Activated CD4-positive, alpha-beta T cell treated with anti-CD3 and anti-CD28 coated beads for 36 hours (primary cell): ENCODE data around the gene CPLX3. TPM values are rescaled to one million over a fixed set of nuclear protein-coding genes. Genes with fewer than 3 reads are reported as not detected.

Experiments used
- ATAC-seq: fragments of 200-7000 bp; cut with Tn5 transposase; one replicate; pipeline ENCODE4 v1.10.0; 2021; ENCODE audit warnings: mild to moderate bottlenecking, moderate library complexity
- CTCF ChIA-PET: fragments of 350-600 bp; sonication (Branson Sonifier 250); formaldehyde crosslinking; loops from one replicate; lab custom pipeline; 2021; ENCODE audit warnings: antibody characterized with exemption; lab: Charles Lee
- POLR2A ChIA-PET: fragments of 350-600 bp; sonication (Branson Sonifier 250); formaldehyde crosslinking; loops from one replicate; lab custom pipeline; 2021; ENCODE audit warnings: antibody characterized with exemption, inconsistent platforms; lab: Charles Lee
- DNase-seq: peaks from one replicate; pipeline ENCODE4 v3.0.0-alpha.2; 2020
- H3K27ac Mint-ChIP-seq: one replicate; pipeline ENCODE4 v1.8.0; 2021; ENCODE audit warnings: mixed read lengths
- H3K27me3 Mint-ChIP-seq: one replicate; pipeline ENCODE4 v1.8.0; 2021; ENCODE audit warnings: mixed read lengths
- H3K36me3 Mint-ChIP-seq: one replicate; pipeline ENCODE4 v1.8.0; 2021; ENCODE audit warnings: low read depth, mixed read lengths
- H3K4me1 Mint-ChIP-seq: one replicate; pipeline ENCODE4 v1.8.0; 2021; ENCODE audit warnings: mixed read lengths
- H3K4me3 Mint-ChIP-seq: one replicate; pipeline ENCODE4 v1.8.0; 2021; ENCODE audit warnings: mild to moderate bottlenecking, moderate library complexity, mixed read lengths
- H3K9me3 Mint-ChIP-seq: one replicate; pipeline ENCODE4 v1.8.0; 2021; ENCODE audit warnings: low read depth, mixed read lengths
- intact Hi-C, 2 experiments: fragments of 100-400 bp; cut with DNase I in 1 of 2; cut with micrococcal nuclease in 1 of 2; formaldehyde crosslinking; loops; one replicate each; pipeline versions ENCODE4 v1.14.2 to v1.15.1; 2022 to 2024; cut with DNase I, micrococcal nuclease
- total RNA-seq, 2 experiments: library from RNA; stranded (reverse); gene quantifications; one replicate each; pipeline ENCODE4 v1.2.3, GENCODE V29; 2021

CPLX3 gene, protein sequence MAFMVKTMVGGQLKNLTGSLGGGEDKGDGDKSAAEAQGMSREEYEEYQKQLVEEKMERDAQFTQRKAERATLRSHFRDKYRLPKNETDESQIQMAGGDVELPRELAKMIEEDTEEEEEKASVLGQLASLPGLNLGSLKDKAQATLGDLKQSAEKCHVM
- under 1 TPM in 1 of 2 experiments, not detected in 1; 0.11 TPM for total RNA-seq

DNA sequence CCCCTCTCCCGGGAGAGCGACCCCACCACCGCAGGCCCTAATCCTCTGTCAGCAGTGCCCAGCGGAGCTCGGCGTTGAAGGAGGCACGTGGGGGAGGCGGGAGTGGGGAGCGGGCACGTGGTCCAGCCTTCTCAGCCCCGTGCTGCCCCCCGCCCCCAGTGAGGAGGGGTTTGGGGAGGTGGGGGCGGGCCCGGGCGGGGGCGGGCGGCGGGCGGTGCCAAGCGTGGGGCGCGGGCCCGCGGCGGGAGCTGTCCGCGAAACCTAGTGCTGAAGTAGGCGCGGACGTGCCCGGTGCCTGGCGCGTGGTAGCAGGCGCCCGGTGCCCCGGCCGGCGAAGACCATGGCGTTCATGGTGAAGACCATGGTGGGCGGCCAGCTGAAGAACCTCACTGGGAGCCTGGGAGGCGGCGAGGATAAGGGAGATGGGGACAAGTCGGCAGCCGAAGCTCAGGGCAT lies at the start of gene CPLX3:
CPLX3 (plus strand) TSS at position 264 of the 456 bp plus-strand sequence; CDS start at position 341, 77 bp downstream.
- Mint-ChIP-seq H3K27ac (no peak within 1 kb of the TSS), H3K27me3 (peaks cover 22% of the 10 kb centered on the region), H3K4me1 (peaks cover 13% of the 10 kb centered on the region), H3K9me3 (no peaks in the 10 kb centered on the region), H3K36me3 (no peaks in the 10 kb centered on the region), H3K4me3 (no peak within 1 kb of the TSS)
- intact Hi-C loops = loop anchor here in 1 of 2 experiments (2.0 kb wide), 1 partner anchor 168 kb away; the partner anchor contains the start of gene SCAMP5
- CTCF ChIA-PET = interaction anchor here (0.9 to 1.9 kb wide), 4 partner anchors 9 to 76 kb away, joined by 3 to 5 read pairs (median 4); no protein-coding TSS in a partner anchor
- POLR2A ChIA-PET = no interaction called here
- ATAC-seq = no peak
- peak; percentile 69 for DNase-seq

DNA sequence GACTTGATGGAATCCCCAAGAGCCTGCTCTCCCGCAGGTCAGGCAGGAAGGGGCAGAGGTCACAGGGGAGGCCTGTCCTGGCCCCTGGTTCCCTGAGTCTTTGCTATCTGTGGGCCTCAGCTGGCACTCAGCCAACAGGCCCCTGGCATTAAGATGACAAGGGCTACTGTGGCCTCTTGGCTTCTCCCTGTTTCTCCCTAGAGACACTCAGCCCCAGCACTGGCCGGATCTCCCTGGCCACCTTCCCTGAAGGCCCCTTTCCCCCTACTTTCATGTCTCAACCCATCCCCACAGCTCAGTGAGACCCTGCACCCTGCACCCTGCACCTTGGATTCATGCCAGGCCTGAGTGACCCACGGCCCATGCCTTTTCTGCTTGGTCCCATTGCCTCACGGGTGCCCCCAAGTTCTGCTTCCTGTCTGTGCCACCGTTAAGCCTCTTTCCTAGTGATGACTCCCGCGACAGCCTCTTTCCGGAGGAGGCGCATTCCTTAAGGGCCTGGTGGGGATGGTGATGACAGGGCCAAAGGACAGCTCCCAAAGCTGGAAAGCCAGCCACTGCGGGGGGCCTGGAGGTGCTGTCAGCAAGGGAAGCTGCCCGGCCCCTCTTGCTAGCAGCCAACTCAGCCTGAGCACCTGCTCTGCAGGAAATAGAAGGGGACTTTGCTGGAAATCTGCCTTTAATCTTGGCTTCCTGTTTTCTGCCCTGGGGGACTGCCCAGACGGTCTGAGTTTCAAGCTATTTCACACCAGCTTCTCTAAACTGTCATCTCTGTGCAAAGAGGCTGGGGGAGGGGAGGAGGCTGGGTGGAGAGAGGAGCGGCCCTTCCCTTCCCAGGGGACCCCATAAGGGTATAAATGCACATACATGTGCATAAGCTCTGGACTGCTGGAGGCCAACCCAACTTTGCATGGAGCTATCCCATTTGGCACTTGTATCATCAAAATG lies 49.3 kb upstream of the CPLX3 start:
- intact Hi-C loops = no loop called here
- DNase-seq (peak; percentile 76), ATAC-seq (peak; percentile 61)
- no peaks in the 10 kb centered on the region for H3K9me3 Mint-ChIP-seq
- H3K4me3 Mint-ChIP-seq = peak overlapping the region; percentile 68
- ChIA-PET POLR2A (interaction anchor here (0.6 to 2.5 kb wide), 7 partner anchors 11 to 677 kb away, joined by 3 to 21 read pairs (median 5); no protein-coding TSS in a partner anchor), CTCF (interaction anchor here (0.5 to 22.1 kb wide), 17 partner anchors 2 to 380 kb away, joined by 3 to 743 read pairs (median 3); partner anchors contain the start of gene CSK)
- H3K36me3 Mint-ChIP-seq = no peaks in the 10 kb centered on the region
- H3K27ac Mint-ChIP-seq = peak overlapping the region; percentile 99
- H3K4me1 Mint-ChIP-seq = peaks cover 73% of the 10 kb centered on the region
- H3K27me3 Mint-ChIP-seq = no peaks in the 10 kb centered on the region

DNA sequence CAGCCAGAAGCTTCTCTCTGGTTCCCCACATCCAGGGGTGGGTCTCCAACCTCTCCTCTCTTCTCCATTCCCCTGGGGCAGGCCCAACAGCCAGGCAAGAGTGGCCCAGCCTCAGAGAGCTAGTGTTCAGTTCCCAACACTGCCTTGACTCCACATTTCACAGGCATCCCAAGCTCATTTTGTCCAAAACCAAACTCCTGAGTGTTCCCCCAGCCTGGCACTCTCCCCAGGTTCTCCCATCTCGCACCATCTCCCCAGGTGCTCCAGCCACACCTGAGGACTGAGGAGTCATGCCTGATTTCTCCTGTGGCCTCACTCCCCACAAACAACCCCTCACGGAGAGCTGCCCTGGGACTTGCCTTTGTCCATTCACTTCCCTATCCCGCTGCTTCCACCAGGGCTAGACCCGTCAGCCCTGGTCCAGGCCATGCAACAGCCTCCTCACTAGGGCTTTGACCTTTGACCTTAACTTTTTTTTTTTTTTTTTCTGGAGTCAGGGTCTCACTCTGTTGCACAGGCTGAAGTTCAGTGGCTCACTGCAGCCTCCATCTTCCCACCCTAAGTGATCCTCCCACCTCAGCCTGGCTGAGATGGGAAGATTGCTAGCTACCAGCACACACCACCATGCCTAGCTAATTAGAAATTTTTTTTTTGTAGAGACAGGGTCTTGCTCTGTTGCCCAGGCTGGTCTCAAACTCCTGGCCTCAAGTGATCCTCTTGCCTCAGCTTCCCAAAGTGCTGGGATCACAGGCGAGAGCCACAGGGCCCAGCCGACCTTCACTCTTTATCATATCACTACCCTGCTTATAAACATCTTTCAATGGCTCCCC lies 48.4 kb upstream of the CPLX3 start:
- DNase-seq (peak; percentile 6), ATAC-seq (peak; percentile 2)
- Mint-ChIP-seq H3K36me3 (peaks cover 3% of the 10 kb centered on the region), H3K27me3 (no peaks in the 10 kb centered on the region), H3K27ac (peak overlapping the region; percentile 99), H3K4me1 (peaks cover 72% of the 10 kb centered on the region), H3K9me3 (no peaks in the 10 kb centered on the region), H3K4me3 (peak overlapping the region; percentile 68)
- ChIA-PET CTCF (interaction anchor here (0.5 to 22.1 kb wide), 17 partner anchors 2 to 384 kb away, joined by 3 to 743 read pairs (median 5); partner anchors contain the start of genes CSK and FAM219B), POLR2A (interaction anchor here (0.6 to 2.5 kb wide), 7 partner anchors 10 to 676 kb away, joined by 3 to 21 read pairs (median 5); no protein-coding TSS in a partner anchor)
- intact Hi-C loops = no loop called here

DNA sequence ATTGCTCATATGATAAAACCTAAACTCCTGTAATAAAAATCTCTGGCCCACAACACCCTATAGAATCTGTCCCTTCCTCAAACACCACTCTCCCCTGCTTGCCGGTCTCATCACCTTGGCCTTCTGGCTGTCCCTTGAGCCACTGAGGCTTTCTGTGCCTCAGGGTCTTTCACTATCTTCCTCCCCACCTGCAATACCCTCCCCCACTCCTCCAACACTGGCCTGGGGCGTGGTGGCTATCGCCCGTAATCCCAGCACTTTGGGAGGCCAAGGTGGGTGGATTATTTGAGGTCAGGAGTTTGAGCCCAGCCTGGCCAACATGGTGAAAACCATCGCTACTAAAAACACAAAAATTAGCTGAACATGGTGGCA lies 47.8 kb upstream of the CPLX3 start:
- POLR2A ChIA-PET = interaction anchor here (0.9 to 3.5 kb wide), 3 partner anchors 10 to 15 kb away, joined by 3 to 26 read pairs (median 5); no protein-coding TSS in a partner anchor
- DNase-seq (no peak), ATAC-seq (no peak)
- Mint-ChIP-seq H3K27me3 (no peaks in the 10 kb centered on the region), H3K4me1 (peaks cover 72% of the 10 kb centered on the region), H3K27ac (peak overlapping the region; percentile 99), H3K9me3 (no peaks in the 10 kb centered on the region), H3K36me3 (peaks cover 9% of the 10 kb centered on the region), H3K4me3 (peak overlapping the region; percentile 88)
- intact Hi-C loops = no loop called here
- CTCF ChIA-PET = interaction anchor here (1.2 to 22.1 kb wide), 10 partner anchors 3 to 384 kb away, joined by 3 to 743 read pairs (median 24); partner anchors contain the start of genes CSK and FAM219B

DNA sequence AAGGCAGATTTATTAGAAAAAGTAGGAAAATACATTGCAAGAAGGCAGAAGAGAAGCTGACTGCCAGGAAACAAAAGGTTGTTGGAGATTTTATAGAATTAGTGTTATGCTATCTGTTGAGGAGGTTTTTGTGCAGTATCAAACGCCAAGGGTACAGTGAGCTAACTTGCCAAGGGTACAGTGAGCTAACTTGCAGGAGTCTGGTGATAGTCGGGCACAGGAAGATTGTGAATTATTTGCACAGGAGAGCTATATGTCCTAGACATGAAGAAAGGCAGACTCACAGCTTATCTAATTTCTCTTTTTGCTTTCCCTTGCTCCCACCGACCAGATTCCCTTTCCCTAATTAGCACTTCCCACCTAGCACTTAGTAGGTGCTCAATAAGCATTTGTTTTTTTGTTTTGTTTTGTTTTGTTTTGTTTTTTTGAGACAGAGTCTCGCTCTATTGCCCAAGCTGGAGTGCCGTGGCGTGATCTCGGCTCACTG lies 47.2 kb upstream of the CPLX3 start:
- POLR2A ChIA-PET = interaction anchor here (0.9 to 3.5 kb wide), 3 partner anchors 9 to 14 kb away, joined by 3 to 26 read pairs (median 3); no protein-coding TSS in a partner anchor
- peak overlapping the region; percentile 99 for H3K27ac Mint-ChIP-seq
- CTCF ChIA-PET = interaction anchor here (1.2 to 22.1 kb wide), 9 partner anchors 4 to 385 kb away, joined by 3 to 743 read pairs (median 27); partner anchors contain the start of genes CSK and FAM219B
- peak overlapping the region; percentile 88 for H3K4me3 Mint-ChIP-seq
- no peaks in the 10 kb centered on the region for H3K27me3 Mint-ChIP-seq
- H3K9me3 Mint-ChIP-seq = no peaks in the 10 kb centered on the region
- no peak for ATAC-seq
- DNase-seq = peak; percentile 5
- peaks cover 67% of the 10 kb centered on the region for H3K4me1 Mint-ChIP-seq
- peaks cover 14% of the 10 kb centered on the region for H3K36me3 Mint-ChIP-seq
- intact Hi-C loops = no loop called here

DNA sequence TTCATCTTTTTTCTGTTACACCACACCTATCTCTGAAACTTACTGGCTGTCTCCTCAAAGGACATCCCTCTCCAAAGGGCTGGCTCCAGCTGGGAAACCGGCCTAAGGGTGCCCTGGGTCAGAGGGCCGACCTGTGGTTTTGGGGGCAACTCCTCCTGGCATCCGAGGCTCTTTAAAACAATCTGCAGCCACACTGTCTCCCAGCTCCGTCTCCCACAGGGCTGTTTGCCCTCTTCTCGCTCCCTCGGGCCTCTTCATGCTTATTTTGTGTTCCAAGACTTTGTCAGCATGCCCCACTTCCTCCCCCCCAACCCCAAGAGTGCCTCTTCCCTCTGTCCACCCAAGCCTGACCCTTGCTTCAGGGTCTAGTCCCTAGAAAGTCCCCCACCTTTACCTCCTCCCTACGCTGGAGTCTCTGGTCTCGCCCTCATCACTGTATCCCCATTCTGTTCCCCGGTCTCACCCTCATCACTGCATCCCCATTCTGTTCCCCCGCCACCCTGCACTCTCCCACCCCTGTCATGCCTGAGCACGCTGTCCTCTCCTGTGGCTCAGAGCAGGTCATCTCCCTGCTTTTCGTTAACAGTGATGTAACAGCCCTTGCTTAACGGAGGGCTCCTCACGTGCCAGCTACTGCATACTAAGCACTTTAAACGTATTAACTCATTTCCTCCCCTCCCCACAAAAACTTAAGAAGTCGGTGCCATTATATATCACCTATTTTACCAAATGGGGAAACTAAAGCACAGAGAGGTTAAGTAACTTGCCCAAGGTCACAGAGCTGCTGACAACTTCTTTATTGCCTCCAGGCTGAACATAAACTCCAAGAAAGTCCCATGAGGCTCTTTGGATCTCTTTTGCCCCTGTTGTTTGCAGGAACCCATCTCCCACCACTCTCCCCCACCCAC lies 45.6 kb upstream of the CPLX3 start:
- no peaks in the 10 kb centered on the region for H3K9me3 Mint-ChIP-seq
- ATAC-seq (peak; percentile 4), DNase-seq (peak; percentile 69)
- intact Hi-C loops = loop anchor here (1.0 to 10.0 kb wide), 13 partner anchors 8 to 786 kb away; partner anchors contain the start of genes COX5A (in 2 of the 2), ARID3B (in 1 of the 2), C15orf39 (in 1 of the 2) and MPI (in 1 of the 2)
- no peaks in the 10 kb centered on the region for H3K27me3 Mint-ChIP-seq
- H3K27ac Mint-ChIP-seq = peak overlapping the region; percentile 99
- ChIA-PET CTCF (interaction anchor here (0.6 to 22.1 kb wide), 12 partner anchors 5 to 377 kb away, joined by 3 to 743 read pairs (median 14); partner anchors contain the start of genes CSK and FAM219B), POLR2A (interaction anchor here (0.6 to 3.5 kb wide), 6 partner anchors 9 to 158 kb away, joined by 3 to 26 read pairs (median 4); partner anchors contain the start of gene COX5A)
- H3K36me3 Mint-ChIP-seq = peaks cover 29% of the 10 kb centered on the region
- peaks cover 63% of the 10 kb centered on the region for H3K4me1 Mint-ChIP-seq
- H3K4me3 Mint-ChIP-seq = peak overlapping the region; percentile 88

DNA sequence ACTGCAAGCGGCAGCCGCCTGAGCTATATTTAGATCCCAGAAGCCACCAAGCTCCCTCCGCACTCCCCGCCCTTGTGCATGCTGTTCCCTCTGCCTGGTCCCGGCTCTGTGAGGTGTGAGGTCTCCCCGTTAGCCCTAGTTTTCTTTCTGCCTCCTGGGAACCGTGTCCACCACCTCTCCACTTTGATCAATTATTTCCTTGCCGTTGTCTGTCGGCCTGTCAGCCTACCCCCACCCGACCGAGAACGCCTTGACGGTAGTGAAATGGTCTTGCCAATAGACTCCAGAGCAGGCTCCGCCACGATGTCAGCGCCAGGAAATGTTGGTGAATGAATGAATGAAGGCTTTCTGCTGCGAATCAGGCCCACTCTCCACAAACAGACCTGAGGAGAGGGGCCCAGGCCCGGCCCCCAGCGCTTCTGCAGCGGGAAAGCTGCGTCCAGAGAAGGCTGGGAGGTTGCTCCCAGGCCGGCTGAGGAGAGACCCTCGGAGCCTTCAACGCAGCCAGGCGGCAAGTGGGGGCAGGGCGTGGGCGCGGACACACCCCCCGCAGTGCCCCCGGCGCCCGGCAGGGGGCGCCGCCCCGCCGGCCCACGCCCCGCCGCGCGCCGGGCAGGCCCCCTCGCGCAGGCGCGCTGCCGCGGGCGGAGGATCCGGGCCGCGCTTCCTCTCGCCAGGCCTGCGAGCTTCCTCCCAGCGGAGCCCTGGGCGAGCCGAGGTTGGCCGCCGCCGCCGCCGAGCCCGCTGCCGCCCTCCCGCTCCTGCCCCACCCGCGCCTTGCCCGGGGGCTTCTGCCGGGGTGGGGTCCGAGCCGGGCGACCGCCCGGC lies 44.8 kb upstream of the CPLX3 start, which contains the start of gene CSK:
CSK (plus strand) TSS at position 650 of the 828 bp plus-strand sequence. CDS start 16,218 bp downstream, outside the sequence.
- H3K4me3 Mint-ChIP-seq = peak within 1 kb of the TSS; percentile 89
- H3K4me1 Mint-ChIP-seq = peaks cover 56% of the 10 kb centered on the region
- H3K27ac Mint-ChIP-seq = peak within 1 kb of the TSS; percentile 100
- POLR2A ChIA-PET = interaction anchor here (0.5 to 3.5 kb wide), 3 partner anchors 10 to 88 kb away, joined by 3 to 26 read pairs (median 4); no protein-coding TSS in a partner anchor
- H3K36me3 Mint-ChIP-seq = peaks cover 35% of the 10 kb centered on the region
- DNase-seq = peak; percentile 84
- H3K9me3 Mint-ChIP-seq = no peaks in the 10 kb centered on the region
- no peaks in the 10 kb centered on the region for H3K27me3 Mint-ChIP-seq
- CTCF ChIA-PET = interaction anchor here (0.6 to 22.1 kb wide), 9 partner anchors 6 to 164 kb away, joined by 3 to 743 read pairs (median 27); partner anchors contain the start of genes CSK and FAM219B
- peak; percentile 27 for ATAC-seq
- intact Hi-C loops = loop anchor here (1.0 to 10.0 kb wide), 17 partner anchors 10 to 787 kb away; partner anchors contain the start of genes ARID3B (in 2 of the 2), COX5A (in 2 of the 2), C15orf39 (in 1 of the 2) and MPI (in 1 of the 2)
